HG02884 (cell line): ENCODE data around the gene PIGM.

ENCODE experiments used
- ATAC-seq: cut with Tn5 transposase; IDR thresholded peaks from one replicate; pipeline ENCODE4 v1.9.1; 2021; ENCODE audit warnings: mild to moderate bottlenecking, moderate library complexity; ENCODE audit not compliant: unreplicated experiment

Gene PIGM

GRCh38 chr1:159990005-159990404 is 41.8 kb downstream of the PIGM start:
- no peak for ATAC-seq

GRCh38 chr1:159989581-159989980 is 42.2 kb downstream of the PIGM start:
- ATAC-seq: no peak

GRCh38 chr1:159988006-159988405 is 43.8 kb downstream of the PIGM start:
- ATAC-seq: no peak

- ATAC-seq: no peak
Measured at GRCh38 chr1:159987186-159987585, 44.6 kb downstream of the PIGM start.

GRCh38 chr1:159986531-159986930 is 45.3 kb downstream of the PIGM start:
- no peak for ATAC-seq

GRCh38 chr1:159986093-159986492 is 45.7 kb downstream of the PIGM start:
- ATAC-seq: no peak

GRCh38 chr1:159985473-159985872 is 46.3 kb downstream of the PIGM start:
- no peak for ATAC-seq

GRCh38 chr1:159983681-159984080 is 48.1 kb downstream of the PIGM start:
- ATAC-seq: no peak

- ATAC-seq: no peak
Measured at GRCh38 chr1:159982280-159982679, 49.5 kb downstream of the PIGM start.

- no peak for ATAC-seq
Measured at GRCh38 chr1:159981351-159982055, 50.3 kb downstream of the PIGM start.

- no peak for ATAC-seq
Measured at GRCh38 chr1:159980786-159981185, 51.0 kb downstream of the PIGM start.

GRCh38 chr1:159980076-159980475 is 51.7 kb downstream of the PIGM start:
- ATAC-seq: no peak

GRCh38 chr1:159979257-159979656 is 52.5 kb downstream of the PIGM start:
- no peak for ATAC-seq

- ATAC-seq: no peak
Measured at GRCh38 chr1:159978107-159978398, 53.7 kb downstream of the PIGM start.

GRCh38 chr1:159977364-159978106 is 54.3 kb downstream of the PIGM start:
- ATAC-seq: no peak
